ENCODE data around the gene RPLP2. TPM values are rescaled to one million over a fixed set of nuclear protein-coding genes. Genes with fewer than 3 reads are reported as not detected.

RPLP2 gene
- total RNA-seq, 1 donor = 220 TPM

- H3K4me3 ChIP-seq (ENCODE audit: low read depth, low read length) = no peak overlapping the region
- no peak for DNase-seq (ENCODE audit: low read depth)
- no peak for TF ChIP-seq CTCF (IDR thresholded peaks at IDR 0.05; ENCODE audit: insufficient read depth, low read depth, low read length)
These were observed 20.5 kb upstream of the RPLP2 start for GRCh38 chr11:788953-789940.

- TF ChIP-seq CTCF (IDR thresholded peaks at IDR 0.05; ENCODE audit: insufficient read depth, low read depth, low read length) = no peak
- H3K4me3 ChIP-seq (ENCODE audit: low read depth, low read length) = no peak within 1 kb of the TSS
- no peak for DNase-seq (ENCODE audit: low read depth)
These were observed 19.8 kb upstream of the RPLP2 start, which contains the start of gene CEND1 for GRCh38 chr11:789943-790342. TSS of gene CEND1 (minus strand) at chr11:790090. CDS start at chr11:788576, 1,514 bp downstream.

GRCh38 chr11:790721-791564 lies 18.8 kb upstream of the RPLP2 start:
- DNase-seq (ENCODE audit: low read depth) = no peak
- TF ChIP-seq CTCF (IDR thresholded peaks at IDR 0.05; ENCODE audit: insufficient read depth, low read depth, low read length) = no peak
- no peak overlapping the region for H3K4me3 ChIP-seq (ENCODE audit: low read depth, low read length)

- H3K4me3 ChIP-seq (ENCODE audit: low read depth, low read length) = no peak overlapping the region
- DNase-seq (ENCODE audit: low read depth) = no peak
- TF ChIP-seq CTCF (IDR thresholded peaks at IDR 0.05; ENCODE audit: insufficient read depth, low read depth, low read length) = no peak
These were observed 17.9 kb upstream of the RPLP2 start for GRCh38 chr11:791658-792534.

- H3K4me3 ChIP-seq (ENCODE audit: low read depth, low read length) = no peak overlapping the region
- no peak for TF ChIP-seq CTCF (IDR thresholded peaks at IDR 0.05; ENCODE audit: insufficient read depth, low read depth, low read length)
- DNase-seq (ENCODE audit: low read depth) = no peak
These were observed 17.3 kb upstream of the RPLP2 start for GRCh38 chr11:792535-792821.

GRCh38 chr11:792873-793272 lies 16.9 kb upstream of the RPLP2 start:
- no peak for DNase-seq (ENCODE audit: low read depth)
- no peak for TF ChIP-seq CTCF (IDR thresholded peaks at IDR 0.05; ENCODE audit: insufficient read depth, low read depth, low read length)
- no peak overlapping the region for H3K4me3 ChIP-seq (ENCODE audit: low read depth, low read length)

Measured in fibroblast of villous mesenchyme (primary cell).